Smooth muscle cell (in vitro differentiated cells): ENCODE data around the gene RC3H2. TPM values are rescaled to one million over a fixed set of nuclear protein-coding genes. Genes with fewer than 3 reads are reported as not detected.
A peak's percentile ranks its signal among the peaks of the same experiment; 100 is the strongest.

Experiments used
- DNase-seq: peaks from one replicate; lab custom pipeline; 2025; ENCODE audit not compliant: unreplicated experiment; lab: John Stamatoyannopoulos, UW
- H2AFZ ChIP-seq: fragments of 200-600 bp; sonication (generic); 2 replicates; pipeline ENCODE4 v1.6.0; 2016; ENCODE audit warnings: antibody characterized with exemption, low read depth, mild to moderate bottlenecking
- H3F3A ChIP-seq: fragments of 200-600 bp; sonication (generic); 2 replicates; pipeline ENCODE4 v1.6.0; 2017; ENCODE audit warnings: antibody characterized with exemption, low read depth
- H3K27ac ChIP-seq: fragments of 200-600 bp; sonication (generic); 2 replicates; pipeline ENCODE4 v1.5.1; 2016; ENCODE audit warnings: low read depth, mild to moderate bottlenecking
- H3K27me3 ChIP-seq: fragments of 200-600 bp; sonication (generic); 2 replicates; pipeline ENCODE4 v1.6.1; 2016; ENCODE audit warnings: low read depth, mild to moderate bottlenecking
- H3K36me3 ChIP-seq: fragments of 200-600 bp; sonication (generic); 2 replicates; pipeline ENCODE4 v1.5.1; 2016; ENCODE audit warnings: low read depth
- H3K4me1 ChIP-seq: fragments of 200-600 bp; sonication (generic); 2 replicates; pipeline ENCODE4 v1.5.1; 2016; ENCODE audit warnings: low read depth
- H3K4me2 ChIP-seq: fragments of 200-600 bp; sonication (generic); 2 replicates; pipeline ENCODE4 v1.6.0; 2016; ENCODE audit warnings: mild to moderate bottlenecking
- H3K4me3 ChIP-seq: fragments of 200-600 bp; sonication (generic); 2 replicates; pipeline ENCODE4 v1.5.1; 2016; ENCODE audit warnings: mild to moderate bottlenecking
- H3K79me2 ChIP-seq: fragments of 200-600 bp; sonication (generic); 2 replicates; pipeline ENCODE4 v1.6.0; 2016; ENCODE audit warnings: low read depth, mild to moderate bottlenecking
- H3K9ac ChIP-seq: fragments of 200-600 bp; sonication (generic); 2 replicates; pipeline ENCODE4 v1.6.0; 2016; ENCODE audit warnings: low read depth
- H3K9me3 ChIP-seq: fragments of 200-600 bp; sonication (generic); replicated peaks from 2 replicates; pipeline ENCODE4 v1.5.1; 2016; ENCODE audit warnings: low read depth
- H4K20me1 ChIP-seq: fragments of 200-600 bp; sonication (generic); 2 replicates; pipeline ENCODE4 v1.6.0; 2016; ENCODE audit warnings: low read depth
- CTCF ChIP-seq: fragments of 200-600 bp; sonication (generic); IDR thresholded peaks from 2 replicates; pipeline ENCODE4 v1.5.1; 2017; ENCODE audit warnings: borderline replicate concordance, mild to moderate bottlenecking, antibody characterized with exemption; ENCODE audit not compliant: insufficient read depth, poor library complexity, severe bottlenecking
- WGBS: methylation state at CpG from one replicate; pipeline ENCODE4 v1.1.7; 2016; ENCODE audit warnings: low lambda C conversion rate; 5-methylcytosine and 5-hydroxymethylcytosine counted together
- polyA plus RNA-seq: library from polyadenylated mRNA; unstranded; fragments of >200 nt; fragmentation: Nextera tagmentation; extraction: Ambion mirVana; gene quantifications from 2 replicates; pipeline ENCODE4 v1.2.1, GENCODE V29; 2016
- total RNA-seq: library from RNA; depleted of rRNA; stranded (reverse); fragments of >200 nt; gene quantifications from 2 replicates; pipeline ENCODE4 v1.2.3, GENCODE V29; 2014

Gene RC3H2
- total and polyA plus RNA-seq, 2 experiments from 2014 or later: 15.3 to 44.7 TPM

DNA sequence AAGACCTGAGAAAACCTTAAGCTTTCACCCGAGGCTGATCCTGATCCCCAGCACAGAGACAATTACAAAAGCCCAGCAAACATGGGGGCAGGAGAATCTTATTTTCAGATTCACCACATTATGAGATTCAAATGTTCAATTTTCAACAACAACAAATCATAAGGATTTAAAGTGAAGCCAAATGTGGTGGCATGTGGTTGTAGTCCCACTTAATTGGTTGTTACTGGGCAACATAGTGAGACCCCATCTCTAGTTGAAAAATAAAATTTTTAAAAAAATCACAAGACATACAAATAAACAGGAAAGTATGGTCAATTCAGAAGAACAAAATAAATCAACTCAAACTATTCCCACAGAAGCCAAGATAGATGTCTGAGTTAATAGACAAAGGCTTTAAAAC, 31.7 kb upstream of the RC3H2 start:
- Histone ChIP-seq H3K9ac (no peak overlapping the region), H3F3A (peaks cover 13% of the 10 kb centered on the region), H2AFZ (no peak overlapping the region), H3K4me2 (no peak overlapping the region), H3K79me2 (peaks cover 76% of the 10 kb centered on the region), H3K9me3 (no peaks in the 10 kb centered on the region), H3K36me3 (no peaks in the 10 kb centered on the region), H3K27ac (no peak overlapping the region), H3K4me1 (peaks cover 15% of the 10 kb centered on the region), H4K20me1 (peaks cover 13% of the 10 kb centered on the region), H3K27me3 (no peaks in the 10 kb centered on the region), H3K4me3 (no peak overlapping the region)
- TF ChIP-seq CTCF: no peak
- no peak for DNase-seq
- 85% methylated on average over 1 of the region's 1 CpG for WGBS

DNA sequence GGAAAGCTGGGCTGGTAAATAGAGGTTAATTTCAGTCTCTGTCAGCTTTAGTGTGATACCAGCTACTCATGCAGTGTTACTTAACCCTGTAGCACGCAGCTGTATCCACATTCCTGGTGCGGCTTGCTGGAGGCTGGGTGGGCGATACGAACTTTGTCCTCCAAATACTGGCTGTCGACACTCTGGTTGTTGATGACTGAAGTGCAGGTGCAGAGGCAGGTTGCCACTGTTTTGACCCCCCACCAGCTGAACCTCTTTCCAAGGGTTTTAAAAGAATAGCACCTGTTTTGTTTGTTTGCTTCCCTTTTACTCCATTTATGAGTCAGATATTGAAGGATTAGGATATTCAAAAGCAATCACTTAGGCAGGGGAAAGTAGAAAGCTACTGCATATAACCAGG, 31.3 kb upstream of the RC3H2 start:
- Histone ChIP-seq H2AFZ (no peak overlapping the region), H3K36me3 (no peaks in the 10 kb centered on the region), H3K4me2 (no peak overlapping the region), H3F3A (peaks cover 13% of the 10 kb centered on the region), H3K4me3 (no peak overlapping the region), H3K79me2 (peaks cover 74% of the 10 kb centered on the region), H3K27me3 (no peaks in the 10 kb centered on the region), H3K9me3 (no peaks in the 10 kb centered on the region), H4K20me1 (peaks cover 8% of the 10 kb centered on the region), H3K27ac (no peak overlapping the region), H3K9ac (no peak overlapping the region), H3K4me1 (peaks cover 11% of the 10 kb centered on the region)
- no peak for DNase-seq
- TF ChIP-seq CTCF: no peak
- WGBS: 97% methylated on average over 5 of the region's 5 CpGs

- Histone ChIP-seq H3K4me1 (peaks cover 19% of the 10 kb centered on the region), H4K20me1 (peaks cover 6% of the 10 kb centered on the region), H3K9me3 (no peaks in the 10 kb centered on the region), H2AFZ (peak within 1 kb of the TSS; percentile 95), H3K4me2 (peak within 1 kb of the TSS; percentile 97), H3K9ac (peak within 1 kb of the TSS; percentile 89), H3K4me3 (peak within 1 kb of the TSS; percentile 95), H3K36me3 (no peaks in the 10 kb centered on the region), H3K27ac (peak within 1 kb of the TSS; percentile 69), H3F3A (no peaks in the 10 kb centered on the region), H3K27me3 (no peaks in the 10 kb centered on the region), H3K79me2 (peaks cover 91% of the 10 kb centered on the region)
- WGBS: under 1% methylated on average over 48 of the region's 51 CpGs
- peak; percentile 78 for DNase-seq
- no peak for TF ChIP-seq CTCF
Observed at GRCh38 chr9:122931226-122932121, 26.3 kb upstream of the RC3H2 start, which contains the start of gene ZBTB26. Gene ZBTB26, minus strand, starts transcription at chr9:122931512. Its CDS starts 11,578 bp downstream, at chr9:122919934.
